Measurements from ENCODE around the gene PGLYRP1. TPM values are rescaled to one million over a fixed set of nuclear protein-coding genes. Genes with fewer than 3 reads are reported as not detected.

PGLYRP1 gene
- total and polyA plus RNA-seq, 4 donors: 0.25 to 13.9 (median 0.76) TPM

GRCh38 chr19:46063201-46063600 is 40.3 kb upstream of the PGLYRP1 start (continued):
- no peak for TF ChIP-seq HNF4A (conservative IDR thresholded peaks at IDR 0.05)
- no peak for TF ChIP-seq SP1 (IDR thresholded peaks at IDR 0.05)
- TF ChIP-seq RAD21 (IDR thresholded peaks at IDR 0.05): no peak
- no peak for TF ChIP-seq FOXA1 (IDR thresholded peaks at IDR 0.05)
- no peak for TF ChIP-seq FOXA2 (IDR thresholded peaks at IDR 0.05)
- TF ChIP-seq GABPA (IDR thresholded peaks at IDR 0.05 in 1 of 2, conservative IDR thresholded peaks at IDR 0.05 in 1 of 2): no peak

GRCh38 chr19:46060012-46060411 is 37.2 kb upstream of the PGLYRP1 start:
- H3K36me3 ChIP-seq (ENCODE audit: control insufficient read depth in 4 of 4, insufficient read depth in 3 of 4, low read depth in 1 of 4, low read length in 3 of 4): no peaks in the 10 kb centered on the region
- WGBS: 84% methylated on average over 2 of the region's 2 CpGs
- no peak overlapping the region for H3K27ac ChIP-seq (ENCODE audit: low read depth in 1 of 2, low read length in 2 of 2)
- H3K4me1 ChIP-seq (ENCODE audit: control insufficient read depth in 4 of 4, insufficient read depth in 4 of 4, low read length in 3 of 4): no peaks in the 10 kb centered on the region
- peaks cover 0 to 16% (median 0%) of the 10 kb centered on the region in 4 donors for H3K27me3 ChIP-seq (ENCODE audit: control insufficient read depth in 4 of 4, insufficient read depth in 4 of 4, low read length in 3 of 4)
- H3K4me3 ChIP-seq (ENCODE audit: low read depth in 1 of 3, low read length in 3 of 3): no peak overlapping the region
- no peak overlapping the region for H3K9ac ChIP-seq (ENCODE audit: low read depth in 1 of 2, low read length in 2 of 2)
- no peaks in the 10 kb centered on the region for H3K9me3 ChIP-seq (ENCODE audit: control insufficient read depth in 4 of 4, low read length in 3 of 4)
- DNase-seq (ENCODE audit: low spot score): no peak
- TF ChIP-seq RXRA (IDR thresholded peaks at IDR 0.05) (no peak), REST (IDR thresholded peaks at IDR 0.05) (no peak), FOXA2 (IDR thresholded peaks at IDR 0.05) (no peak), ZBTB33 (IDR thresholded peaks at IDR 0.05) (no peak), SP1 (IDR thresholded peaks at IDR 0.05) (no peak), JUND (IDR thresholded peaks at IDR 0.05) (no peak), ATF3 (IDR thresholded peaks at IDR 0.05) (no peak), NR2F2 (IDR thresholded peaks at IDR 0.05) (no peak)

- no peaks in the 10 kb centered on the region for H3K36me3 ChIP-seq (ENCODE audit: control insufficient read depth in 4 of 4, insufficient read depth in 3 of 4, low read depth in 1 of 4, low read length in 3 of 4)
These were observed 35.9 kb upstream of the PGLYRP1 start for GRCh38 chr19:46058778-46059177.

More at GRCh38 chr19:46058778-46059177, 35.9 kb upstream of the PGLYRP1 start:
- H3K4me1 ChIP-seq (ENCODE audit: control insufficient read depth in 4 of 4, insufficient read depth in 4 of 4, low read length in 3 of 4): no peaks in the 10 kb centered on the region
- H3K9me3 ChIP-seq (ENCODE audit: control insufficient read depth in 4 of 4, low read length in 3 of 4): no peaks in the 10 kb centered on the region
- H3K27ac ChIP-seq (ENCODE audit: low read depth in 1 of 2, low read length in 2 of 2): no peak overlapping the region
- TF ChIP-seq EGR1 (IDR thresholded peaks at IDR 0.05; ENCODE audit: low read depth in 2 of 2) (no peak), YY1 (IDR thresholded peaks at IDR 0.05) (no peak), FOXA1 (IDR thresholded peaks at IDR 0.05) (no peak), TAF1 (conservative IDR thresholded peaks at IDR 0.05) (no peak), RXRA (IDR thresholded peaks at IDR 0.05) (no peak), CTCF (IDR thresholded peaks at IDR 0.05; ENCODE audit: low read depth, low read length, missing input control) (no peak), RAD21 (IDR thresholded peaks at IDR 0.05) (no peak), FOXA2 (IDR thresholded peaks at IDR 0.05) (no peak), MAX (IDR thresholded peaks at IDR 0.05) (no peak), JUND (IDR thresholded peaks at IDR 0.05) (no peak)
- peaks cover 0 to 16% (median 0%) of the 10 kb centered on the region in 4 donors for H3K27me3 ChIP-seq (ENCODE audit: control insufficient read depth in 4 of 4, insufficient read depth in 4 of 4, low read length in 3 of 4)
- H3K4me3 ChIP-seq (ENCODE audit: low read depth in 1 of 3, low read length in 3 of 3): no peak overlapping the region
- 83% methylated on average over 3 of the region's 3 CpGs for WGBS
- DNase-seq (ENCODE audit: low spot score): no peak
- H3K9ac ChIP-seq (ENCODE audit: low read depth in 1 of 2, low read length in 2 of 2): no peak overlapping the region

Measured in liver (tissue), 9 donors.